LHCN-M2 (cell line): ENCODE results near the gene CHCHD6. TPM values are rescaled to one million over a fixed set of nuclear protein-coding genes. Genes with fewer than 3 reads are reported as not detected.

Experiments
- DNase-seq: peaks from one replicate; pipeline ENCODE4 v3.0.0-alpha.2; 2012; ENCODE audit warnings: low read depth
- total RNA-seq: library from RNA; depleted of rRNA; stranded (reverse); fragments of >200 nt; gene quantifications from 2 replicates; pipeline ENCODE4 v1.2.3, GENCODE V29; 2014; rRNA removed

Gene CHCHD6
- total RNA-seq, 1 experiment from 2014 or later: 23.5 TPM

- no peak for DNase-seq
These were observed 299.7 kb downstream of the CHCHD6 start for GRCh38 chr3:127003601-127004280.

GRCh38 chr3:127004641-127005397 lies 300.8 kb downstream of the CHCHD6 start:
- DNase-seq: no peak

GRCh38 chr3:127005864-127006500 lies 301.9 kb downstream of the CHCHD6 start:
- no peak for DNase-seq

- no peak for DNase-seq
These were observed 302.9 kb downstream of the CHCHD6 start for GRCh38 chr3:127006781-127007436.

GRCh38 chr3:127008236-127008635 lies 304.2 kb downstream of the CHCHD6 start:
- no peak for DNase-seq

- DNase-seq: no peak
These were observed 305.5 kb downstream of the CHCHD6 start for GRCh38 chr3:127009531-127009930.

Other genes starting within 250 kb of the CHCHD6 start
- gene ZXDC, start 228.3 kb upstream of the CHCHD6 start, total RNA-seq: 14.5 and 16.8 TPM in 2 replicates
- not detected in 2 replicates for gene UROC1, start 186.5 kb upstream of the CHCHD6 start, total RNA-seq
- not detected in 2 replicates for gene CHST13, start 180.1 kb upstream of the CHCHD6 start, total RNA-seq
- gene C3orf22, start 145.3 kb upstream of the CHCHD6 start, total RNA-seq: not detected in 2 replicates
- gene TXNRD3, start 49.1 kb upstream of the CHCHD6 start, total RNA-seq: 9.9 and 15.2 TPM in 2 replicates